Coronary artery (tissue), 2 donors: ENCODE data around the gene CHSY3.

ENCODE experiments used
- DNase-seq: peaks from one replicate; pipeline ENCODE4 v3.0.0-alpha.2; 2017; ENCODE audit warnings: low spot score
- H3K27ac ChIP-seq, 2 donors: fragments of 200-600 bp; sonication (generic); one replicate each; pipeline ENCODE4 v1.5.1; 2016 to 2019
- H3K4me3 ChIP-seq: fragments of 200-600 bp; sonication (generic); 2 replicates; pipeline ENCODE4 v1.5.1; 2016; ENCODE audit warnings: mild to moderate bottlenecking, moderate library complexity
- TF ChIP-seq, protein P1 (sequence below): fragments of 200-600 bp; sonication (generic); IDR thresholded peaks from one replicate; pipeline ENCODE4 v1.5.1; 2019; ENCODE audit warnings: antibody characterized with exemption

CHSY3 gene

DNA sequence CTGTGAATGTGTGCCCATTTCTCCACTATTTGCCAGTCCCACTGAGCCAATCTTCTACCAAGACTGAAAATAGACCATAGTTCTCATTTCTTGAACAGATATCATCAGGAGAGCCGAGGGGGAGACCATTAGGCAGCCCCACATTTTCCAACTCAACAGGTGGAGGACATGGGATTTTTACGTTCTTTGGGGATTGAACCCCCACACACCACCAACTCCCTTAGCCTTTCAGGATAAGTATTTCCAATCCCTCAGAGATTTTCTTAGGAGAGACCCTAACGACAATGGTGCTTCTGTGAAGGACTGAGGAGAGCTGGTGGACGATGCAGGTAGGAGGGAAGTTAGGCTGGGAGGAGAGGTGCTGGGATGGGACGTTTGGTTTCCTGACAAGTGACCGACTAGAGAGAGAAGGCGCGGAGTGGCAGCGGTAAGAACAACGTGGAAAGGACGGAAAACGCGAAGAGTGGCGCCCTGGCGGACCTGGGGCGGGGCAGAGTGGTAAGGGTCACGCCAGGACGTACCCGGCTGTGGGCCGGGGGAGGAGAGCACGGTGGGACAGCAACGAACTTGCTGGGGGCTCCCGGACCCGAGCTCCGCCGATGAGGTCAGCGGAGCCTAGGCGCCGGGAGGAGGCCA lies 681 bp upstream of the CHSY3 start:
- TF ChIP-seq, protein P1, sequence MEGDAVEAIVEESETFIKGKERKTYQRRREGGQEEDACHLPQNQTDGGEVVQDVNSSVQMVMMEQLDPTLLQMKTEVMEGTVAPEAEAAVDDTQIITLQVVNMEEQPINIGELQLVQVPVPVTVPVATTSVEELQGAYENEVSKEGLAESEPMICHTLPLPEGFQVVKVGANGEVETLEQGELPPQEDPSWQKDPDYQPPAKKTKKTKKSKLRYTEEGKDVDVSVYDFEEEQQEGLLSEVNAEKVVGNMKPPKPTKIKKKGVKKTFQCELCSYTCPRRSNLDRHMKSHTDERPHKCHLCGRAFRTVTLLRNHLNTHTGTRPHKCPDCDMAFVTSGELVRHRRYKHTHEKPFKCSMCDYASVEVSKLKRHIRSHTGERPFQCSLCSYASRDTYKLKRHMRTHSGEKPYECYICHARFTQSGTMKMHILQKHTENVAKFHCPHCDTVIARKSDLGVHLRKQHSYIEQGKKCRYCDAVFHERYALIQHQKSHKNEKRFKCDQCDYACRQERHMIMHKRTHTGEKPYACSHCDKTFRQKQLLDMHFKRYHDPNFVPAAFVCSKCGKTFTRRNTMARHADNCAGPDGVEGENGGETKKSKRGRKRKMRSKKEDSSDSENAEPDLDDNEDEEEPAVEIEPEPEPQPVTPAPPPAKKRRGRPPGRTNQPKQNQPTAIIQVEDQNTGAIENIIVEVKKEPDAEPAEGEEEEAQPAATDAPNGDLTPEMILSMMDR = no peak
- peak overlapping the region; percentile 80 to 96 for H3K27ac ChIP-seq
- H3K4me3 ChIP-seq = peak overlapping the region; percentile 96
- DNase-seq = no peak

DNA sequence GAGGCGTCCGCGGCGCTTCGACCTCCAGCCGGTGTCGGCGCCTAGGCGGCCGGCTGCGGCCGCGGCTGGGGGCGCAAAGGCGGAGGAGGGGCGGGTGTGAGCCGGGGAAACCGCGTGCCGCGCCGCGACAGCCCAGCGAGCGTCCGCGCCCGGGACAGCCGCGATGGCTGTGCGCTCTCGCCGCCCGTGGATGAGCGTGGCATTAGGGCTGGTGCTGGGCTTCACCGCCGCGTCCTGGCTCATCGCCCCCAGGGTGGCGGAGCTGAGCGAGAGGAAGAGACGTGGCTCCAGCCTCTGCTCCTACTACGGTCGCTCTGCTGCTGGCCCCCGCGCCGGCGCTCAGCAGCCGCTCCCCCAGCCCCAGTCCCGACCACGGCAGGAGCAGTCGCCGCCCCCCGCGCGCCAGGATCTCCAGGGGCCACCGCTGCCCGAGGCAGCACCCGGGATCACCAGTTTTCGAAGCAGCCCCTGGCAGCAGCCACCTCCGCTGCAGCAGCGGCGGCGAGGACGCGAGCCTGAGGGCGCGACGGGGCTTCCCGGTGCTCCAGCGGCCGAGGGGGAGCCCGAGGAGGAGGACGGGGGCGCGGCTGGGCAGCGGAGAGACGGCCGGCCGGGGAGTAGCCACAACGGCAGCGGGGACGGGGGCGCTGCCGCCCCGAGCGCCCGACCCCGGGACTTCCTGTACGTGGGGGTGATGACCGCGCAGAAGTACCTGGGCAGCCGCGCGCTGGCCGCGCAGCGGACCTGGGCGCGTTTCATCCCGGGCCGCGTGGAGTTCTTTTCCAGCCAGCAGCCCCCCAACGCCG lies 605 bp downstream of the CHSY3 start:
- Histone ChIP-seq H3K4me3 (peak overlapping the region; percentile 96), H3K27ac (peak overlapping the region; percentile 80 to 96)
- TF ChIP-seq, protein P1 = no peak
- DNase-seq = peak; percentile 73

DNA sequence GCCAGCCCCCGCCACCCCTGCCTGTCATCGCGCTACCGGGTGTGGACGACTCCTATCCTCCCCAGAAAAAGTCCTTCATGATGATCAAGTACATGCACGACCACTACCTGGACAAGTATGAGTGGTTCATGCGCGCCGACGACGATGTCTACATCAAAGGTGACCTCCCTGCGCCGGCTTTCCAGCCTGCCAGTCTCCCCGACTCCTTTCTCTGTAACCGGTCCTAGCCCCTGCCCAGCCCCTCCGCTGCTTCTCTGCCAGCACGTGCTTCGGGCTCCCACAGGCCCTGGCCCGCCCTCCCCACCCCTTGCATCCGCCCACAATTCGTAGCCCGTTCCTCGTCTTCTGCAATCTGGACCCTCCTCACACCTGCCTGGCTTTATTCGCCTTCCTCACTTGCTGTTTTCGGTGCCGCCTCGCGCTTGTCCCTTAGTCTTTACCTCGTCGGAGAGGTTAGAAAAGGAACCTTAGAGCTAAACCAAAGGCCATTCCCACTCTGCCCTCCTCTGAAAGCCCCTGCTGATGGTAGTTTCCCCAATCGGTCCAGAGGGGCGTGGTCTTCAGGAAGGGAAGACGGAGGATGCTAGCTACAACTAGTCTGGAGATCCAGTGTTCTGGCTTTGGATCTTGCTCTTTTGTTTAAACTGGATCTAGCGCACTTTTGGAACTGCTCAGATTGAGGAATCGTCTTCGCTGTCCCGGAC lies 1.4 kb downstream of the CHSY3 start:
- H3K27ac ChIP-seq = peak overlapping the region; percentile 80 to 96

DNA sequence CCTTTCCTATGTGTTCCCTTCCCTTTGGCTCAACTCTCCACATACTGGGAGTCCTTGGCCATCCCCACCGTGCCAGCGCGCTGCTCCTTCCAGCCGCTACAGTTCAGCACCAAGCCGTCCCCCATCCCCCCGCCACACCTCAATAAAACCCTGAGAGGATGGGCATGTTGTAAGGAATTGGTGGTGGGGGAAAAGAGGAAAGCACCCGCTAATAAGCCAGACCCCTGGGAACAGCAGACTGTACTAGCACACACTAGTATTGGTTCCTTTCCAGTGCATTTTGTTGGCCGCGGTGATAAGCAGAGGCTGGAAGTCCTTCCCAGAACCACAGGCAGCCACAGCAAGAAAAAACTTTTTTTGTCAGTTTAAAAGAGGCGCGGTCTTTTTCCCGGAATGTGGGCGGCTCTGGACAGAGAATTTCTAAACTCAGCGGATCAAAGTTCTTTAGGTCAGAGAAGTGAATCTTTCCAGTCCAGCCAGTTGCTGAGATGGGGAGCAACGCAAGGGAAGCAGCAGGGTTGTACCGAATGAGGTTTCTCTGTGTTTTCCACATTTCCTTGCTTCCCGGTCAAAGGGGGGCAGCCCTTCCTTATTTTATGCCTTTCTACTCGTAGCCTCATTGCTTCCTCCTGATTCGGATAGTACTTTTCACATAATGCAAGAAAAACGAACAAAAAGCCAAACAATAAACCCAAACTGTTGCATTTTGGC lies 2.1 kb downstream of the CHSY3 start:
- DNase-seq = peak; percentile 73
- Histone ChIP-seq H3K27ac (peak overlapping the region in 1 of 2 donors; percentile 22), H3K4me3 (peak overlapping the region; percentile 96)
- TF ChIP-seq, protein P1 = no peak

More for the DNA sequence above, 1.4 kb downstream of the CHSY3 start:
- TF ChIP-seq, protein P1 = no peak
- peak; percentile 74 for DNase-seq
- H3K4me3 ChIP-seq = peak overlapping the region; percentile 96

DNA sequence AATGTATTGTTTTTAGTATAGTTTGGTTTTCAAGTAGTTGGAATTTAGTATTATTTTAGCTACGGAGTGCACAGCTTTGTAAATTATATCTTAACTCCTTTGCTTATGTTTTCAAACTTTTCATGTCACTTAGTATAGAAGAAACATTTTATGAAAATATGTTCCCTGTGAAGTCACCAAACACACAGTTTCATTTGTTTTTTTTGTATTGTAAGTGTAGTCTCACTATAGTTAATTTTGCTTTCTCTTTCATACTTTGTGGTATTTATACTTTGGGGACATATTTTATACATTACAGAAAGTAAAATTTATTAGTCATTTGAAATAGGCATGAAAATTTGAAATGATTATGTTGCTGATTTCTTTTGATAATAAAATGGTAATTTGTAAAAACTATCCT lies 5.0 kb downstream of the CHSY3 start:
- TF ChIP-seq, protein P1 = no peak
- DNase-seq = no peak
- H3K27ac ChIP-seq = no peak overlapping the region
- H3K4me3 ChIP-seq = no peak overlapping the region

DNA sequence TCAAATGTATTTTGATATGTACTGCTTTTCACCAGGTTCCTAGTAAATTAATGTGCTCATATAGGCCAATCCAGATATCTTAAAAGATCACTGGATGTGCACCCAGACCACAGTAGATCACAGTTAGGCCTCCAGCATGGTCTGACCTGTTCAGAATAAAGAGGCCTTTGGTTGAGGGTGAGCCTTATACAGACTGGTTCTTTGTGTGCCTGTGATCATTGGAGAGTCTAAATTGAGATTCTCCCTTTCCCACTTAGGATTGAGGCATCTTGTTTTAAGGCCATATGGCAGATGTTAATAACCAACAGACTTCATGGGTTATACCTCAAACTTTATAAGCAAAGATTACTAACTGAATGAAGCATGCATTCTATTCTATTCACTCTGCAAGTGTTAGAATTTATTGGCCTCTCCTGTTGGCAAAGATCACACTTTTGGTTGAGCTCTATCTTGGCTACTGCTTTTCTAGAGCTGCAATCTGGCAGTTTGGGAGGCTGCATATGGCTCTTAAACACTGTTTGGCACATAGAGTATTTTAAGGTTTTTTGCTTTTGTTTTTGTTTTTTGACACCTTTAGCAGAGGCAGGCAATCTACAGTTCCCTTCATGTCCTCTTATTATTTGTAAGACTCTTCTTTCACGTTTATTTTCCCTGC lies 8.5 kb downstream of the CHSY3 start:
- TF ChIP-seq, protein P1 = no peak
- no peak overlapping the region for H3K4me3 ChIP-seq
- DNase-seq = no peak

More for the DNA sequence above, 8.5 kb downstream of the CHSY3 start:
- H3K27ac ChIP-seq = no peak overlapping the region
